ENCODE results near the gene CDH16. TPM values are rescaled to one million over a fixed set of nuclear protein-coding genes. Genes with fewer than 3 reads are reported as not detected.

Gene CDH16
- 1,188 TPM for total RNA-seq
- 1,180 TPM for polyA plus RNA-seq (ENCODE audit: insufficient read depth, low read depth, low replicate concordance)
- long read RNA-seq, donor 1, transcript CDH16-201 (18 exons, 2,954 nt), result major isoform, 8 of 44 reads
- long read RNA-seq, donor 1, partial matches to known transcripts, result 34 of 44 reads
- long read RNA-seq, donor 1, other reads (novel, unspliced or antisense), result 0 of 44 reads
- long read RNA-seq, donor 2, transcript CDH16-201 (18 exons, 2,954 nt), result major isoform, 23 of 109 reads
- long read RNA-seq, donor 2, partial matches to known transcripts, result 84 of 109 reads
- long read RNA-seq, donor 2, other reads (novel, unspliced or antisense), result 0 of 109 reads
- long read RNA-seq, donor 3, transcript CDH16-201 (18 exons, 2,954 nt), result major isoform, 35 of 173 reads
- long read RNA-seq, donor 3, partial matches to known transcripts, result 134 of 173 reads
- long read RNA-seq, donor 3, other reads (novel, unspliced or antisense), result 0 of 173 reads
- long read RNA-seq, donor 4, transcript CDH16-201 (18 exons, 2,954 nt), result major isoform, 19 of 61 reads
- long read RNA-seq, donor 4, partial matches to known transcripts, result 41 of 61 reads
- long read RNA-seq, donor 4, other reads (novel, unspliced or antisense), result 0 of 61 reads
- long read RNA-seq, donor 5, partial matches to known transcripts, result 0 of 2 reads
- long read RNA-seq, donor 5, other reads (novel, unspliced or antisense), result 0 of 2 reads
- long read RNA-seq, donor 6, transcript CDH16-201 (18 exons, 2,954 nt), result major isoform, 5 of 8 reads
- long read RNA-seq, donor 6, partial matches to known transcripts, result 0 of 8 reads
- long read RNA-seq, donor 6, other reads (novel, unspliced or antisense), result 0 of 8 reads
- long read RNA-seq, donor 7, transcript CDH16-204 (18 exons, 2,694 nt), result minor isoform, 12 of 1,085 reads
- long read RNA-seq, donor 7, transcript CDH16-201 (18 exons, 2,954 nt), result major isoform, 161 of 1,085 reads
- long read RNA-seq, donor 7, partial matches to known transcripts, result 688 of 1,085 reads
- long read RNA-seq, donor 7, other reads (novel, unspliced or antisense), result 221 of 1,085 reads
- long read RNA-seq, donor 8, transcript CDH16-203 (5 exons, 582 nt), result major isoform, 5 of 88 reads
- long read RNA-seq, donor 8, partial matches to known transcripts, result 79 of 88 reads
- long read RNA-seq, donor 8, other reads (novel, unspliced or antisense), result 0 of 88 reads
- long read RNA-seq, donor 9, partial matches to known transcripts, result 46 of 50 reads
- long read RNA-seq, donor 9, other reads (novel, unspliced or antisense), result 0 of 50 reads
- long read RNA-seq, donor 10, transcript CDH16-201 (18 exons, 2,954 nt), result major isoform, 10 of 119 reads
- long read RNA-seq, donor 10, partial matches to known transcripts, result 109 of 119 reads
- long read RNA-seq, donor 10, other reads (novel, unspliced or antisense), result 0 of 119 reads

- peak; percentile 90 to 97 (median 93) for DNase-seq
These were observed at the start of gene CDH16 for GRCh38 chr16:66918803-66919568. Gene CDH16, minus strand, starts transcription at chr16:66918885. Its CDS starts 820 bp downstream, at chr16:66918065.

GRCh38 chr16:66964049-66964448 lies 45.4 kb upstream of the CDH16 start:
- H3K9ac ChIP-seq (ENCODE audit: low read length in 3 of 3), result no peak overlapping the region
- H3K4me1 ChIP-seq (ENCODE audit: control insufficient read depth in 2 of 3, insufficient read depth in 2 of 3, low read depth in 1 of 3, low read length in 3 of 3), result peaks cover 0 to 12% (median 7%) of the 10 kb centered on the region in 3 donors
- H3K36me3 ChIP-seq (ENCODE audit: control insufficient read depth in 2 of 3, insufficient read depth in 3 of 3, low read length in 3 of 3), result no peaks in the 10 kb centered on the region
- no peak for FAIRE-seq
- H3K27me3 ChIP-seq (ENCODE audit: control insufficient read depth, insufficient read depth, low read length), result no peaks in the 10 kb centered on the region
- peak overlapping the region in 1 of 2 donors; percentile 73 for H3K27ac ChIP-seq (ENCODE audit: low read depth in 2 of 2, low read length in 2 of 2)
- peak in 1 of 5 donors; percentile 61 for DNase-seq
- no peak for TF ChIP-seq CTCF (IDR thresholded peaks at IDR 0.05; ENCODE audit: borderline replicate concordance, extremely low read depth, insufficient read depth)
- intact Hi-C loops (cut with DNase I), result no loop called here
- no peaks in the 10 kb centered on the region for H3K9me3 ChIP-seq (ENCODE audit: control insufficient read depth in 2 of 3, insufficient read depth in 1 of 3, low read length in 3 of 3)
- no peak overlapping the region for H3K4me3 ChIP-seq (ENCODE audit: low read length in 3 of 3)

More at GRCh38 chr16:66918803-66919568, at the start of gene CDH16:
- Histone ChIP-seq H3K9ac (ENCODE audit: low read length in 3 of 3) (peak within 1 kb of the TSS in 2 of 3 donors; percentile 87 to 88), H3K27ac (ENCODE audit: low read depth in 2 of 2, low read length in 2 of 2) (peak within 1 kb of the TSS; percentile 93), H3K36me3 (ENCODE audit: control insufficient read depth in 2 of 3, insufficient read depth in 3 of 3, low read length in 3 of 3) (peaks cover 0 to 12% (median 3%) of the 10 kb centered on the region in 3 donors), H3K4me1 (ENCODE audit: control insufficient read depth in 2 of 3, insufficient read depth in 2 of 3, low read depth in 1 of 3, low read length in 3 of 3) (peaks cover 0 to 38% (median 27%) of the 10 kb centered on the region in 3 donors), H3K4me3 (ENCODE audit: low read length in 3 of 3) (peak within 1 kb of the TSS; percentile 42 to 86 (median 84)), H3K9me3 (ENCODE audit: control insufficient read depth in 2 of 3, insufficient read depth in 1 of 3, low read length in 3 of 3) (no peaks in the 10 kb centered on the region), H3K27me3 (ENCODE audit: control insufficient read depth, insufficient read depth, low read length) (no peaks in the 10 kb centered on the region)
- intact Hi-C loops (cut with DNase I), result no loop called here
- TF ChIP-seq CTCF (IDR thresholded peaks at IDR 0.05; ENCODE audit: borderline replicate concordance, extremely low read depth, insufficient read depth), result no peak
- no peak for FAIRE-seq

GRCh38 chr16:66961914-66962313 lies 43.2 kb upstream of the CDH16 start:
- Histone ChIP-seq H3K9ac (ENCODE audit: low read length in 3 of 3) (peak overlapping the region in 1 of 3 donors; percentile 7), H3K9me3 (ENCODE audit: control insufficient read depth in 2 of 3, insufficient read depth in 1 of 3, low read length in 3 of 3) (no peaks in the 10 kb centered on the region), H3K27me3 (ENCODE audit: control insufficient read depth, insufficient read depth, low read length) (no peaks in the 10 kb centered on the region), H3K36me3 (ENCODE audit: control insufficient read depth in 2 of 3, insufficient read depth in 3 of 3, low read length in 3 of 3) (no peaks in the 10 kb centered on the region), H3K4me1 (ENCODE audit: control insufficient read depth in 2 of 3, insufficient read depth in 2 of 3, low read depth in 1 of 3, low read length in 3 of 3) (peaks cover 0 to 12% (median 7%) of the 10 kb centered on the region in 3 donors), H3K27ac (ENCODE audit: low read depth in 2 of 2, low read length in 2 of 2) (peak overlapping the region in 1 of 2 donors; percentile 54), H3K4me3 (ENCODE audit: low read length in 3 of 3) (peak overlapping the region in 1 of 3 donors; percentile 53)
- DNase-seq (peak in 1 of 5 donors; percentile 67), FAIRE-seq (no peak)
- intact Hi-C loops (cut with DNase I), result no loop called here
- TF ChIP-seq CTCF (IDR thresholded peaks at IDR 0.05; ENCODE audit: borderline replicate concordance, extremely low read depth, insufficient read depth), result no peak
